ENCODE results near the gene STARD9. TPM values are rescaled to one million over a fixed set of nuclear protein-coding genes. Genes with fewer than 3 reads are reported as not detected.

The STARD9 gene
- polyA plus RNA-seq, 1 donor (not counting 4 experiments of a cell fraction or from before 2014, with no cell fraction given), result 0.76 TPM

DNA sequence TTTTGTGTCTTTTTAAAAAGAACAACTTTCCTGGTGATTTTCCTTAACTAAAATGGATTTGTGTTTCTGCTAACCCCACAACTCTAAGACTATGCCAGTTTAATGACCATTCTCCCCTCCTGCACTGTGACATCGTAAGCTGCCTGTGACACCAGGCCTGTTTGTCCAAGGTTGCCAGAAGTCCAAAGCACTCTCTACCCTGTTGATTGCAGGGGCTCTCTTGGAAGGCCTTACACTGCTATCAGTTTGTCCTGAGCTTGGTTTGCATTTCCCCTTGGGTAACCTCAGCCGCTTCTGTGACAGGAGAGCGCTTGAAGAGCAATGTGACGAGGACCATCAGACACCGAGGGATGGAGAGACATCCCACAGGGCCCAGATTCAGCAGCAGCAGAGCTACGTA lies 105.7 kb downstream of the STARD9 start:
- H3K27ac ChIP-seq (ENCODE audit: control insufficient read depth, insufficient read depth, low read length), result no peak overlapping the region
- H3K27me3 ChIP-seq (ENCODE audit: control insufficient read depth, extremely low read depth, insufficient read depth, low read length), result no peaks in the 10 kb centered on the region
- dilution Hi-C loops (cut with MboI; ENCODE audit: extremely low pct_ligation_motif_present, low sequenced_read_pairs), result no loop called here
- H3K9ac ChIP-seq (ENCODE audit: control insufficient read depth, extremely low read depth, insufficient read depth, low read length), result no peak overlapping the region
- no peaks in the 10 kb centered on the region for H3K9me3 ChIP-seq (ENCODE audit: control insufficient read depth, low read depth, low read length)
- peaks cover 0 to 11% of the 10 kb centered on the region in 2 experiments for H3K36me3 ChIP-seq (ENCODE audit: control insufficient read depth in 2 of 2, extremely low read depth in 1 of 2, insufficient read depth in 2 of 2, low read length in 2 of 2)
- H2AFZ ChIP-seq (ENCODE audit: control insufficient read depth, low read length), result no peak overlapping the region
- no peak for TF ChIP-seq EZH2 (IDR thresholded peaks at IDR 0.05; ENCODE audit: low read length)
- TF ChIP-seq, protein P1, sequence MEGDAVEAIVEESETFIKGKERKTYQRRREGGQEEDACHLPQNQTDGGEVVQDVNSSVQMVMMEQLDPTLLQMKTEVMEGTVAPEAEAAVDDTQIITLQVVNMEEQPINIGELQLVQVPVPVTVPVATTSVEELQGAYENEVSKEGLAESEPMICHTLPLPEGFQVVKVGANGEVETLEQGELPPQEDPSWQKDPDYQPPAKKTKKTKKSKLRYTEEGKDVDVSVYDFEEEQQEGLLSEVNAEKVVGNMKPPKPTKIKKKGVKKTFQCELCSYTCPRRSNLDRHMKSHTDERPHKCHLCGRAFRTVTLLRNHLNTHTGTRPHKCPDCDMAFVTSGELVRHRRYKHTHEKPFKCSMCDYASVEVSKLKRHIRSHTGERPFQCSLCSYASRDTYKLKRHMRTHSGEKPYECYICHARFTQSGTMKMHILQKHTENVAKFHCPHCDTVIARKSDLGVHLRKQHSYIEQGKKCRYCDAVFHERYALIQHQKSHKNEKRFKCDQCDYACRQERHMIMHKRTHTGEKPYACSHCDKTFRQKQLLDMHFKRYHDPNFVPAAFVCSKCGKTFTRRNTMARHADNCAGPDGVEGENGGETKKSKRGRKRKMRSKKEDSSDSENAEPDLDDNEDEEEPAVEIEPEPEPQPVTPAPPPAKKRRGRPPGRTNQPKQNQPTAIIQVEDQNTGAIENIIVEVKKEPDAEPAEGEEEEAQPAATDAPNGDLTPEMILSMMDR (optimal IDR thresholded peaks at IDR 0.05 in 1 of 3, IDR thresholded peaks at IDR 0.05 in 1 of 3, conservative IDR thresholded peaks at IDR 0.05 in 1 of 3; ENCODE audit: extremely low read depth in 1 of 3, insufficient read depth in 2 of 3, low read length in 3 of 3), result no peak
- H3K9me1 ChIP-seq (ENCODE audit: control insufficient read depth, extremely low read depth, insufficient read depth, low read length), result no peaks in the 10 kb centered on the region
- peaks cover 17% of the 10 kb centered on the region for H3K4me1 ChIP-seq (ENCODE audit: control insufficient read depth, extremely low read depth, insufficient read depth, low read length)
- FAIRE-seq (no peak), DNase-seq (ENCODE audit: low read depth, low spot score) (no peak)
- H3K4me2 ChIP-seq (ENCODE audit: control insufficient read depth, extremely low read depth, insufficient read depth, low read depth, low read length), result no peak overlapping the region
- H4K20me1 ChIP-seq (ENCODE audit: control insufficient read depth, extremely low read depth, insufficient read depth, low read length), result peaks cover 3% of the 10 kb centered on the region
- no peaks in the 10 kb centered on the region for H3K79me2 ChIP-seq (ENCODE audit: control insufficient read depth, insufficient read depth, low read length)
- H3K4me3 ChIP-seq (ENCODE audit: control insufficient read depth in 2 of 3, extremely low read depth in 1 of 3, insufficient read depth in 2 of 3, low read depth in 1 of 3, low read length in 3 of 3), result no peak overlapping the region

DNA sequence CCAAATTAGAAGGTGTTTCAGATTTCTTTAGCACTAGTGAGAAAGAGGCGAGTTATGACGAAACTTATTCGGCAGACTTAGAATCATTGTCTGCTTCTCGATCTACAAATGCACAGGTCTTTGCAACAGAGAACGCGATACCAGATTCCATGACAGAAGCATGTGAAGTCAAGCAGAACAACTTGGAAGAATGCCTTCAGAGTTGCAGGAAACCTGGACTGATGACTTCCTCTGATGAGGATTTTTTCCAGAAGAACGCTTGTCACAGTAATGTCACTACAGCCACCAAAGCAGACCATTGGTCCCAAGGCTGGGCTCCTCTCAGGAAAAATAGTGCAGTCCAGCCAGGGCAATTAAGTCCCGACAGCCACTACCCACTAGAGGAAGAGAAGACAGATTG lies 110.9 kb downstream of the STARD9 start:
- no peaks in the 10 kb centered on the region for H3K9me1 ChIP-seq (ENCODE audit: control insufficient read depth, extremely low read depth, insufficient read depth, low read length)
- H3K4me1 ChIP-seq (ENCODE audit: control insufficient read depth, extremely low read depth, insufficient read depth, low read length), result peaks cover 15% of the 10 kb centered on the region
- peaks cover 0 to 11% of the 10 kb centered on the region in 2 experiments for H3K36me3 ChIP-seq (ENCODE audit: control insufficient read depth in 2 of 2, extremely low read depth in 1 of 2, insufficient read depth in 2 of 2, low read length in 2 of 2)
- no peaks in the 10 kb centered on the region for H3K79me2 ChIP-seq (ENCODE audit: control insufficient read depth, insufficient read depth, low read length)
- FAIRE-seq (no peak), DNase-seq (ENCODE audit: low read depth, low spot score) (no peak)
- no peak overlapping the region for H3K4me3 ChIP-seq (ENCODE audit: control insufficient read depth in 2 of 3, extremely low read depth in 1 of 3, insufficient read depth in 2 of 3, low read depth in 1 of 3, low read length in 3 of 3)
- dilution Hi-C loops (cut with MboI; ENCODE audit: extremely low pct_ligation_motif_present, low sequenced_read_pairs), result no loop called here
- no peak overlapping the region for H3K27ac ChIP-seq (ENCODE audit: control insufficient read depth, insufficient read depth, low read length)
- H3K27me3 ChIP-seq (ENCODE audit: control insufficient read depth, extremely low read depth, insufficient read depth, low read length), result no peaks in the 10 kb centered on the region
- no peak for TF ChIP-seq EZH2 (IDR thresholded peaks at IDR 0.05; ENCODE audit: low read length)
- TF ChIP-seq, protein P1 (optimal IDR thresholded peaks at IDR 0.05 in 1 of 3, IDR thresholded peaks at IDR 0.05 in 1 of 3, conservative IDR thresholded peaks at IDR 0.05 in 1 of 3; ENCODE audit: extremely low read depth in 1 of 3, insufficient read depth in 2 of 3, low read length in 3 of 3), result no peak
- no peak overlapping the region for H2AFZ ChIP-seq (ENCODE audit: control insufficient read depth, low read length)
- no peaks in the 10 kb centered on the region for H3K9me3 ChIP-seq (ENCODE audit: control insufficient read depth, low read depth, low read length)
- no peak overlapping the region for H3K4me2 ChIP-seq (ENCODE audit: control insufficient read depth, extremely low read depth, insufficient read depth, low read depth, low read length)
- H3K9ac ChIP-seq (ENCODE audit: control insufficient read depth, extremely low read depth, insufficient read depth, low read length), result no peak overlapping the region
- H4K20me1 ChIP-seq (ENCODE audit: control insufficient read depth, extremely low read depth, insufficient read depth, low read length), result no peaks in the 10 kb centered on the region

All from keratinocyte (primary cell).